A673 (cell line): ENCODE data around the gene ARHGAP1. TPM values are rescaled to one million over a fixed set of nuclear protein-coding genes. Genes with fewer than 3 reads are reported as not detected.

Experiments
- BruUV-seq: library from RNA; stranded (reverse); fragments of 400-500 nt; replicated peaks from 2 replicates; lab custom pipeline; 2021; lab: Mats Ljungman, UMichigan
- CTCF ChIA-PET: fragments of 300-600 bp; sonication (Branson Sonifier 250); formaldehyde crosslinking; loops from one replicate; lab custom pipeline; 2022; ENCODE audit warnings: antibody characterized with exemption; lab: Charles Lee
- POLR2A ChIA-PET: fragments of 300-600 bp; sonication (Branson Sonifier 250); formaldehyde crosslinking; loops from one replicate; lab custom pipeline; 2022; ENCODE audit warnings: antibody characterized with exemption; ENCODE audit not compliant: low non-redundant PET; lab: Charles Lee
- DNase-seq: peaks from one replicate; pipeline ENCODE4 v3.0.0-alpha.2; 2015; ENCODE audit warnings: low spot score
- H3K27ac ChIP-seq: fragments of 200-600 bp; sonication (generic); 2 replicates; pipeline ENCODE4 v1.5.1; 2016; ENCODE audit warnings: mixed run types, low read depth, mild to moderate bottlenecking, mixed read lengths, antibody characterized with exemption, low read length; ENCODE audit not compliant: poor library complexity, severe bottlenecking
- H3K27me3 ChIP-seq: fragments of 200-600 bp; sonication (generic); replicated peaks from 2 replicates; pipeline ENCODE4 v1.6.1; 2017; ENCODE audit warnings: mixed run types, low read depth, mild to moderate bottlenecking, mixed read lengths, antibody characterized with exemption, low read length; ENCODE audit not compliant: insufficient read depth, poor library complexity
- H3K36me3 ChIP-seq: fragments of 200-600 bp; sonication (generic); 2 replicates; pipeline ENCODE4 v1.6.1; 2016; ENCODE audit warnings: mixed run types, mild to moderate bottlenecking, mixed read lengths, antibody characterized with exemption, low read length; ENCODE audit not compliant: insufficient read depth, poor library complexity, severe bottlenecking
- H3K4me1 ChIP-seq: fragments of 200-600 bp; sonication (generic); 2 replicates; pipeline ENCODE4 v1.6.1; 2017; ENCODE audit warnings: mixed run types, mild to moderate bottlenecking, mixed read lengths, antibody characterized with exemption, low read length; ENCODE audit not compliant: insufficient read depth, poor library complexity, severe bottlenecking
- H3K4me3 ChIP-seq: fragments of 200-600 bp; sonication (generic); 2 replicates; pipeline ENCODE4 v1.5.1; 2016; ENCODE audit warnings: low read depth, mixed run types, mild to moderate bottlenecking, mixed read lengths, low read length; ENCODE audit not compliant: poor library complexity, severe bottlenecking
- H3K9me3 ChIP-seq: fragments of 200-600 bp; sonication (generic); 2 replicates; pipeline ENCODE4 v1.6.1; 2016; ENCODE audit warnings: mixed run types, low read depth, mild to moderate bottlenecking, mixed read lengths, antibody characterized with exemption, low read length; ENCODE audit not compliant: poor library complexity, severe bottlenecking
- EZH2 ChIP-seq: fragments of 200-600 bp; sonication (generic); IDR thresholded peaks from 2 replicates; pipeline ENCODE4 v1.6.1; 2017; ENCODE audit warnings: borderline replicate concordance, low read depth, mild to moderate bottlenecking, mixed read lengths, antibody characterized with exemption, low read length; ENCODE audit not compliant: poor library complexity, severe bottlenecking
- intact Hi-C: fragments of 100-400 bp; cut with micrococcal nuclease; formaldehyde crosslinking; loops from one replicate; pipeline ENCODE4 v1.10.0; 2022; ENCODE audit not compliant: unreplicated experiment
- total RNA-seq: library from RNA; stranded (reverse); gene quantifications from 2 replicates; pipeline ENCODE4 v1.2.3, GENCODE V29; 2021
- TF ChIP-seq, protein P1 (sequence below): fragments of 300-800, 200-600 bp; sonication (generic); conservative IDR thresholded peaks from 2 replicates; pipeline ENCODE4 v1.5.1; 2017; ENCODE audit warnings: low read depth, mild to moderate bottlenecking, antibody characterized with exemption, low read length, moderate library complexity, mixed read lengths

The ARHGAP1 gene
- total RNA-seq, 1 experiment from 2014 or later = 89.3 TPM

- no peaks in the 10 kb centered on the region for H3K27me3 ChIP-seq
- ChIA-PET CTCF (no interaction called here), POLR2A (no interaction called here)
- H3K27ac ChIP-seq = no peak overlapping the region
- BruUV-seq = no TSS peak
- TF ChIP-seq, protein P1, sequence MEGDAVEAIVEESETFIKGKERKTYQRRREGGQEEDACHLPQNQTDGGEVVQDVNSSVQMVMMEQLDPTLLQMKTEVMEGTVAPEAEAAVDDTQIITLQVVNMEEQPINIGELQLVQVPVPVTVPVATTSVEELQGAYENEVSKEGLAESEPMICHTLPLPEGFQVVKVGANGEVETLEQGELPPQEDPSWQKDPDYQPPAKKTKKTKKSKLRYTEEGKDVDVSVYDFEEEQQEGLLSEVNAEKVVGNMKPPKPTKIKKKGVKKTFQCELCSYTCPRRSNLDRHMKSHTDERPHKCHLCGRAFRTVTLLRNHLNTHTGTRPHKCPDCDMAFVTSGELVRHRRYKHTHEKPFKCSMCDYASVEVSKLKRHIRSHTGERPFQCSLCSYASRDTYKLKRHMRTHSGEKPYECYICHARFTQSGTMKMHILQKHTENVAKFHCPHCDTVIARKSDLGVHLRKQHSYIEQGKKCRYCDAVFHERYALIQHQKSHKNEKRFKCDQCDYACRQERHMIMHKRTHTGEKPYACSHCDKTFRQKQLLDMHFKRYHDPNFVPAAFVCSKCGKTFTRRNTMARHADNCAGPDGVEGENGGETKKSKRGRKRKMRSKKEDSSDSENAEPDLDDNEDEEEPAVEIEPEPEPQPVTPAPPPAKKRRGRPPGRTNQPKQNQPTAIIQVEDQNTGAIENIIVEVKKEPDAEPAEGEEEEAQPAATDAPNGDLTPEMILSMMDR = no peak
- TF ChIP-seq EZH2 = no peak
- DNase-seq = no peak
- no peaks in the 10 kb centered on the region for H3K36me3 ChIP-seq
- H3K4me3 ChIP-seq = no peak overlapping the region
- H3K4me1 ChIP-seq = no peaks in the 10 kb centered on the region
- intact Hi-C loops = loop anchor here (10.0 kb wide), 1 partner anchor 343 kb away; the partner anchor contains the start of gene MDK
- no peaks in the 10 kb centered on the region for H3K9me3 ChIP-seq
Measured at GRCh38 chr11:46727952-46728658, 27.7 kb upstream of the ARHGAP1 start.

DNA sequence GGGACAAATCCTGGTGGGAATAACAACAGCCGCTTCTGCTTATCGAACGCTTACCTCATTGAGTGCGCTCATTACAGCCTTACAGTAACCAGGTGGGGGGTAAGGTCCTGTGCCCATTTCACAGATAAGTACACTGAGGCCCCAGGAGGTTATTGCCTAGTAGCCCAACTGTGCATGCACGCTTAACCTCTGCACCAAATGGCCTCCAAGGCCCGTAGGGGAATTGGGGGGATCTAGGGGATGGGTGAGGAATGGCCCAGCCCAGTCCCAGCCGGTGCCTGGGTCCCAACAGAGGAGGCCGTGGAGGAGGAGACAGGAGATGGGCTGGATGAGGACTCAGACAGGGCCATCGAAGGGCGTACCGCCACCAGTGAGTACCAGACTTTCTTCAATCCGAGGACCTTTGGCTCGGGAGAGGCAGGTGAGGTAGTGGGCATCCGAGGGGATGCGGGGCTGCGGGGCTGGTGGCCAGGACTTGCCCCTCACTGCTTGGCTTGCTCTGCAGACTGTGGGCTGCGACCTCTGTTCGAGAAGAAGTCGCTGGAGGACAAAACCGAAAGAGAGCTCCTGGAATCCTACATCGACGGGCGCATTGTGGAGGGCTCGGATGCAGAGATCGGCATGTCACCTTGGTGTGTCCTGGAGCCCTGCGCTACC lies 25.9 kb upstream of the ARHGAP1 start:
- no peak for DNase-seq
- Histone ChIP-seq H3K4me3 (no peak overlapping the region), H3K4me1 (no peaks in the 10 kb centered on the region), H3K27me3 (no peaks in the 10 kb centered on the region), H3K27ac (no peak overlapping the region), H3K36me3 (no peaks in the 10 kb centered on the region), H3K9me3 (no peaks in the 10 kb centered on the region)
- no TSS peak for BruUV-seq
- ChIA-PET CTCF (no interaction called here), POLR2A (no interaction called here)
- intact Hi-C loops = loop anchor here (10.0 kb wide), 1 partner anchor 342 kb away; the partner anchor contains the start of gene MDK
- TF ChIP-seq EZH2 = no peak
- TF ChIP-seq, protein P1 = no peak

DNA sequence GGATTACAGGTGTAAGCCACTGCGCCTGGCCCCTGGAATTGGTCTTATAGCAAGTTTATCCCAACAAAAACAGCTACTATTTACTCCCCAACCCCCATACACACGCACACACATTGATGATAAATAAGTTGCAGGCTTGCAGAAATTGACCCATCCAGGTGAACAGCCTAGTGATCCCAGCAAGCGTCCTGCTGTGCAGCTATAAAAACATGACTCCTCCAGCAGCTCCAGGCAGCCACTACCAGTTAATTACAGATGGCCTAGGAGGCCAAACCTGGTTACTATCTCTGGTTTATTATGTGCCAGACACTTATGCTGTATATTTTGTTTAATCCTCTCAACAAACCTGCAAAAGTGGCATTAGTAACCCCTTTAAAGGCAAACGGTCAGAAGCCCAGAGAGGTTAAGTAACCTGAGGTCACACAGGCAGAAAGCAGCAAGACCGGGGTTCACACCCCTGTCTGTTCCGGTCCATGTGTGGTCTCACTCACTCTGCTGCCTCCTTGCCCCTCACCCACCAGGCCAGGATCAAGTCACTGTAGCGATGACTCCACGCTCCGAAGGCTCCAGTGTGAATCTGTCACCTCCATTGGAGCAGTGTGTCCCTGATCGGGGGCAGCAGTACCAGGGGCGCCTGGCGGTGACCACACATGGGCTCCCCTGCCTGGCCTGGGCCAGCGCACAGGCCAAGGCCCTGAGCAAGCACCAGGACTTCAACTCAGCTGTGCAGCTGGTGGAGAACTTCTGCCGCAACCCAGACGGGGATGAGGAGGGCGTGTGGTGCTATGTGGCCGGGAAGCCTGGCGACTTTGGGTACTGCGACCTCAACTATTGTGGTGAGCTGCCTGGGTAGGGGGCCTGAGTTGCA lies 25.2 kb upstream of the ARHGAP1 start:
- Histone ChIP-seq H3K27me3 (no peaks in the 10 kb centered on the region), H3K36me3 (no peaks in the 10 kb centered on the region), H3K4me3 (no peak overlapping the region), H3K4me1 (no peaks in the 10 kb centered on the region), H3K27ac (no peak overlapping the region), H3K9me3 (no peaks in the 10 kb centered on the region)
- TF ChIP-seq EZH2 = no peak
- TF ChIP-seq, protein P1 = no peak
- intact Hi-C loops = loop anchor here (10.0 kb wide), 1 partner anchor 341 kb away; the partner anchor contains the start of gene MDK
- ChIA-PET CTCF (interaction anchor here (0.7 kb wide), 1 partner anchor 448 kb away, joined by 6 read pairs; the partner anchor contains the start of gene CREB3L1), POLR2A (no interaction called here)
- no TSS peak for BruUV-seq
- DNase-seq = no peak
